Frontal cortex (tissue), 4 donors: Measurements from ENCODE around the gene SLC25A26. TPM values are rescaled to one million over a fixed set of nuclear protein-coding genes. Genes with fewer than 3 reads are reported as not detected.
"Not testable (repeated sequence)": the region's sequence is repeated elsewhere in the genome, so short reads cannot be mapped to it uniquely, and the experiment has no call there.

Source experiments
- DNase-seq, 2 donors: peaks; one replicate each; pipeline ENCODE4 v3.0.0; 2012; ENCODE audit warnings: low spot score in 2 of 2
- FAIRE-seq: peaks from 2 replicates; lab custom pipeline; 2012; peaks lifted over from hg19 to GRCh38; lab: Jason Lieb, UNC
- small RNA-seq: library from RNA; depleted of rRNA; stranded (forward); fragments of <200 nt; gene quantifications from one replicate; pipeline ENCODE3, GENCODE V24; 2014
- total RNA-seq: library from RNA; depleted of rRNA; stranded (reverse); fragments of >200 nt; gene quantifications from one replicate; pipeline ENCODE4 v1.2.3, GENCODE V29; 2014
- donor health status: control.
- donor health status: control.
- donor health status: control.

SLC25A26 gene
- total RNA-seq, 1 donor from 2014 or later: 22.0 TPM

DNA sequence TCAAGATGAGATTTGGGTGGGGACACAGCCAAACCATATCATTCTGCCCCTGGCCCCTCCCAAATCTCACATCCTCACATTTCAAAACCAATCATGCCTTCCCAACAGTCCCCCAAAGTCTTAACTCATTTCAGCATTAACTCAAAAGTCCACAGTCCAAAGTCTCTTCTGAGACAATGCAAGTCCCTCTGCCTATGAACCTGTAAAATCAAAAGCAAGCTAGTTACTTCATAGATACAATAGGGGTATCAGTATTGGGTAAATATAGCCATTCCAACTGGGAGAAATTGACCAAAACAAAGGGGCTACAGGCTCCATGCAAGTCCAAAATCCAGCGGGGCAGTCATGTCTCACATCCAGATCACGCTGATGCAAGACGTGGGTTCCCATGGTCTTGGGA, 200.3 kb downstream of the SLC25A26 start:
- FAIRE-seq, DNase-seq: not testable (repeated sequence)

DNA sequence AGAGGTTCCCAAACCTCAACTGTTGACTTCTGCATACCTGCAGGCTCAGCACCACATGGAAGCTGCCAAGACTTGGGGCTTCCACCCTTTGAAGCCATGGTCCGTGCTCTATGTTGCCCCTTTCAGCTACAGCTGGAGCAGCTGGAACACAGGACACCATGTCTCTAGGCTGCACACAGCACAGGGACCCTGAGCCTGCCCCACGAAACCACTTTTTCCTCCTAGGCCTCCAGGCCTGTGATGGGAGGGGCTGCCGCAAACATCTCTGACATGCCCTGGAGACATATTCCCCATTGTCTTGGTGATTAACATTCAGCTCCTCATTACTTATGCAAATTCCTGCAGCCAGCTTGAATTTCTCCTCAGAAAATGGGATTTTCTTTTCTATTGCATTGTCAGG, 201.1 kb downstream of the SLC25A26 start:
- not testable (repeated sequence) for FAIRE-seq, DNase-seq

DNA sequence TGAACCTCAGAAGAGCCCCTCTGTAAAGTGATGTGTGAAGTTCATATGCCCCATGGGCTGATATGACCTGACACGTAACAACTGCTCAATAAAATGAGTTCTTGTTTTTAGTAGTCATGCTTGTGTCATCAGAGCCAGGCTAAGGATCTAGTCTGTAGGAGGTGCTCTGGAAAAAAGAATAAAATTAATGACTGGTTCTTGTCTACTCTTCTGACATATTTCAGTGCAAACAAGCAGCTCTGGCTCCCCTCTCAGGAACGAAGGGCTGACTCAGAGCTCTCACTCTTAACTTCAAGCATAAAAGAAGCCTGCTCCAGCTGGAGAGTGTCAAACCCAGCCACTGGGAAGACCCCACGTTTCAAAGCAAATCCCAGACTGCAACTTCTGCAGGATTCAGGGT, 203.0 kb downstream of the SLC25A26 start:
- no peak for FAIRE-seq
- no peak for DNase-seq

DNA sequence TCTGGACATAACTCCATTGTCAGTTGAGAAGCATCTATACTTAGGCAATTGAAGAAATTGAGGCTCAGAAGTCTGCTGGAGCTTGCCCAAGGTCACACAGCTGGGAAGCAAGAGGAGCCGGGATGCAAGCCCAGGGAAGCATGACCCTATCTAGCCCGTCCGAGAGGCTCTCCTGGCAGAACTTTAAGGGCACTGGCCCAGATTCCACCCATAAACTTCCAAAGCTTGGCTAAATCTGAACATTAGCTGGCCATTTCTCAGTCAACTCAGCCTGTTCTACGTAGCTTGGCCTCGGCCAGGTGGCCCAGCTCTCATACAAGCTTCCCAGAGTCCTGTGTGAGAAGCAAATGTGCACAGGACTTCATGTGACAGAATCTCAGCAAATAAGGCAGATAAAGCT, 204.2 kb downstream of the SLC25A26 start:
- FAIRE-seq: no peak
- no peak for DNase-seq

DNA sequence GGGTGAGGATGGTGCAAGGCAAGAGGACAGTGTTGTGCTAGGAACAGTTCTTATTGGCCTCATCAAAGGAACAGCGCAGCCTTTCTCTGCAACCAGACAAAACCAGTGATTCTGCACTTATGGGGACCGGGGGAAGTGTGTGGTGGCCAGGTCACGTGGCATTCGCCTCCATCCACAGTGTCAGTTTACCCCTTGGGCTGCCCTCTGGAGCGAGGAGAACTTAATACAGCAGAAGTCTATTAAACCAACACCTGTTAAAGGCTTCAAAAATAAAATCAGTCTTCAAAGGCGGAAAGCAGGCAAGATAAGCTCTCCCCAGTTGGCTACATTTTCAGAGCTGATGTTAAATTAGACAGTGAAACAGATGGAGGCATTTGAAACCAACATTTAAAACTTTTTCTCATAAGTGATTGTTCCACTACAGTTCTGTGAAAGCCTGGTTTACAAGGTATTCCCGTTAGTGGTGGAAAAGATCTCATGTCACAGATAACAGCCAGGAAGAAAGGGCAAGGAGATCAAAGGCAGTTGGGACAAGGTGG, 204.8 kb downstream of the SLC25A26 start:
- DNase-seq: no peak
- FAIRE-seq: no peak

DNA sequence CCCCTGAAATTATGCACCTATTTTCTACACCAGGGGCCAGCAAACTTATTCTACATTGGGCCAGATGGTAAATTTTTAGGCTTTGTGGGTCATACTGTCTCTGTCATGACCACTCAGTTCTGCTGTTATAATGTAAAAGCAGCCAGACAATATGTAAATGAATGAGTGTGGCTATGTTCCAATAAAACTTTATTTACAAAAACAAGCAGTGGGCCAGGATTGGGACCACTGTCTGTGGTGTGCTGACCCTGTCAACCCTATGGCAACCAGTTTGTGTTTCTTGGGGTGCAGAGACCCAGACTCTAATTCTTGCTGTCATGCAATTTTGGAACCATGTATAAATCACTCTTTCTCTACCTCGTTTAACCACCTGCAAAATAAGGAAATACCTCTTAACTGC, 205.3 kb downstream of the SLC25A26 start:
- DNase-seq (no peak), FAIRE-seq (no peak)

- no peak for DNase-seq
- no peak for FAIRE-seq
These were observed 206.6 kb downstream of the SLC25A26 start for GRCh38 chr3:66427352-66427751.

GRCh38 chr3:66427951-66428474, 207.2 kb downstream of the SLC25A26 start:
- FAIRE-seq: no peak

More at GRCh38 chr3:66427951-66428474, 207.2 kb downstream of the SLC25A26 start:
- DNase-seq: no peak

Small RNA genes lying within 50 kb of the gene (small RNA-seq; reads per million reads assigned to genes)
- gene RN7SL482P (not detected), gene RNU6-787P (not detected)

Other genes starting within 250 kb of the SLC25A26 start
- gene MAGI1, start 182.1 kb upstream of the SLC25A26 start, total RNA-seq: 39.1 TPM